HCT116 (cell line): ENCODE measurements around the gene NUDT16L1. TPM values are rescaled to one million over a fixed set of nuclear protein-coding genes. Genes with fewer than 3 reads are reported as not detected.

Experiments
- ATAC-seq: fragments of 200-7000 bp; cut with Tn5 transposase; 2 replicates; pipeline ENCODE4 v1.9.1; 2020; ENCODE audit warnings: mild to moderate bottlenecking, moderate library complexity
- BruUV-seq: library from RNA; stranded (reverse); fragments of 400-500 nt; replicated peaks from 2 replicates; lab custom pipeline; 2021; lab: Mats Ljungman, UMichigan
- CTCF ChIA-PET: fragments of 300-600 bp; sonication (Branson Sonifier 250); formaldehyde crosslinking; loops from one replicate; lab custom pipeline; 2021; ENCODE audit warnings: antibody characterized with exemption; lab: Charles Lee
- POLR2A ChIA-PET: fragments of 300-600, 350-600 bp; sonication (Branson Sonifier 250); formaldehyde crosslinking; loops from one replicate; lab custom pipeline; 2021; ENCODE audit warnings: antibody characterized with exemption; lab: Charles Lee
- RAD21 ChIA-PET, 2 experiments: fragments of 300-600 bp; sonication (Branson Sonifier 250); formaldehyde crosslinking; loops; one replicate each; lab custom pipeline; 2023; ENCODE audit warnings: low total read pairs in 2 of 2; ENCODE audit not compliant: uncharacterized antibody in 2 of 2, unreplicated experiment in 2 of 2, low non-redundant PET in 1 of 2; lab: Charles Lee
- DNase-seq: peaks from one replicate; pipeline ENCODE4 v3.0.0-alpha.2; 2010; ENCODE audit warnings: low read depth, low spot score
- H2AFZ ChIP-seq: fragments of 200-600 bp; shearing (Covaris generic), sonication (generic); 2 replicates; pipeline ENCODE4 v1.6.1; 2017; ENCODE audit warnings: low read depth, mixed run types, mixed read lengths, antibody characterized with exemption, low read length; ENCODE audit not compliant: poor library complexity, severe bottlenecking
- H3K27ac ChIP-seq: 2 replicates; pipeline ENCODE4 v1.5.1; 2012; ENCODE audit warnings: low read depth, low read length
- H3K27me3 ChIP-seq: fragments of 200-600 bp; sonication (generic); 2 replicates; pipeline ENCODE4 v1.6.1; 2016; ENCODE audit warnings: mixed run types, low read length, mixed read lengths; ENCODE audit not compliant: insufficient read depth
- H3K36me3 ChIP-seq, 2 experiments: fragments of 200-500 bp in 1 of 2; fragments of 200-600 bp in 1 of 2; sonication (Bioruptor generic) in 1 of 2; sonication (generic) in 1 of 2; 2 replicates each; pipeline versions ENCODE4 v1.5.1 to v1.6.1; 2014 to 2016; ENCODE audit warnings: low read length in 2 of 2, inconsistent platforms in 1 of 2, mixed read lengths in 1 of 2, mixed run types in 1 of 2; ENCODE audit not compliant: insufficient read depth in 2 of 2, control insufficient read depth in 1 of 2
- H3K4me1 ChIP-seq, 2 experiments: fragments of 200-600 bp in 1 of 2; sonication (generic) in 1 of 2; 2 replicates each; pipeline versions ENCODE4 v1.5.1 to v1.6.1; 2012 to 2017; ENCODE audit warnings: low read length in 2 of 2, inconsistent platforms in 1 of 2, mild to moderate bottlenecking in 1 of 2, mixed read lengths in 1 of 2, mixed run types in 1 of 2, moderate library complexity in 1 of 2; ENCODE audit not compliant: insufficient read depth in 2 of 2, control insufficient read depth in 1 of 2
- H3K4me2 ChIP-seq: fragments of 200-600 bp; sonication (generic); 2 replicates; pipeline ENCODE4 v1.6.1; 2017; ENCODE audit warnings: mixed run types, low read length, mixed read lengths
- H3K4me3 ChIP-seq, 2 experiments: fragments of 200-600 bp in 1 of 2; sonication (generic) in 1 of 2; replicated peaks in 1 of 2; 2 replicates each; pipeline ENCODE4 v1.5.1; 2011 to 2016; ENCODE audit warnings: low read length in 2 of 2, control low read depth in 1 of 2, low read depth in 1 of 2, mild to moderate bottlenecking in 1 of 2, mixed read lengths in 1 of 2, mixed run types in 1 of 2
- H3K79me2 ChIP-seq: fragments of 200-600 bp; sonication (generic); 2 replicates; pipeline ENCODE4 v1.6.1; 2017; ENCODE audit warnings: mild to moderate bottlenecking, mixed run types, low read length, moderate library complexity, mixed read lengths; ENCODE audit not compliant: insufficient read depth
- H3K9ac ChIP-seq: fragments of 200-600 bp; sonication (generic); 2 replicates; pipeline ENCODE4 v1.6.1; 2016; ENCODE audit warnings: low read length, mixed read lengths
- H3K9me2 ChIP-seq: fragments of 200-600 bp; sonication (generic), shearing (Covaris generic); 2 replicates; pipeline ENCODE4 v1.6.1; 2017; ENCODE audit warnings: mixed run types, mild to moderate bottlenecking, moderate library complexity; ENCODE audit not compliant: insufficient read depth
- H3K9me3 ChIP-seq, 2 experiments: fragments of 200-500 bp in 1 of 2; fragments of 200-600 bp in 1 of 2; sonication (Bioruptor generic) in 1 of 2; sonication (generic) in 1 of 2; 2 replicates each; pipeline ENCODE4 v1.6.1; 2014 to 2017; ENCODE audit warnings: low read length in 2 of 2, mixed read lengths in 2 of 2, inconsistent platforms in 1 of 2, low read depth in 1 of 2, mild to moderate bottlenecking in 1 of 2, mixed run types in 1 of 2, moderate library complexity in 1 of 2; ENCODE audit not compliant: control insufficient read depth in 1 of 2, insufficient read depth in 1 of 2
- H4K20me1 ChIP-seq: fragments of 200-600 bp; sonication (generic), shearing (Covaris generic); 2 replicates; pipeline ENCODE4 v1.6.1; 2017; ENCODE audit warnings: mixed run types, mild to moderate bottlenecking, moderate library complexity; ENCODE audit not compliant: insufficient read depth
- ELF1 ChIP-seq: IDR thresholded peaks from 2 replicates; pipeline ENCODE4 v1.6.1; 2012; ENCODE audit warnings: low read depth, borderline replicate concordance
- JUND ChIP-seq: IDR thresholded peaks from 2 replicates; pipeline ENCODE4 v1.6.1; 2012
- POLR2AphosphoS5 ChIP-seq: IDR thresholded peaks from 2 replicates; pipeline ENCODE4 v1.6.1; 2011; ENCODE audit warnings: mild to moderate bottlenecking, low read depth, low read length, moderate library complexity
- RAD21 ChIP-seq: IDR thresholded peaks from 2 replicates; pipeline ENCODE4 v1.6.1; 2012; ENCODE audit warnings: low read depth, mild to moderate bottlenecking
- YY1 ChIP-seq: IDR thresholded peaks from 2 replicates; pipeline ENCODE4 v1.6.1; 2011; ENCODE audit warnings: low read length, low read depth, moderate library complexity, mild to moderate bottlenecking; ENCODE audit not compliant: insufficient replicate concordance; ENCODE audit errors: extremely low read depth
- intact Hi-C: fragments of 100-400 bp; cut with micrococcal nuclease; formaldehyde crosslinking; loops from 2 replicates; pipeline ENCODE4 v1.10.0; 2022
- total RNA-seq: library from RNA; stranded (reverse); gene quantifications from one replicate; pipeline ENCODE4 v1.2.1, GENCODE V29; 2021; ENCODE audit not compliant: unreplicated experiment
- TF ChIP-seq, protein P1 (sequence below): IDR thresholded peaks from 2 replicates; pipeline ENCODE4 v1.6.1; 2012; ENCODE audit warnings: low read depth

NUDT16L1 gene
- total RNA-seq, 1 experiment from 2014 or later: 23.4 TPM

DNA sequence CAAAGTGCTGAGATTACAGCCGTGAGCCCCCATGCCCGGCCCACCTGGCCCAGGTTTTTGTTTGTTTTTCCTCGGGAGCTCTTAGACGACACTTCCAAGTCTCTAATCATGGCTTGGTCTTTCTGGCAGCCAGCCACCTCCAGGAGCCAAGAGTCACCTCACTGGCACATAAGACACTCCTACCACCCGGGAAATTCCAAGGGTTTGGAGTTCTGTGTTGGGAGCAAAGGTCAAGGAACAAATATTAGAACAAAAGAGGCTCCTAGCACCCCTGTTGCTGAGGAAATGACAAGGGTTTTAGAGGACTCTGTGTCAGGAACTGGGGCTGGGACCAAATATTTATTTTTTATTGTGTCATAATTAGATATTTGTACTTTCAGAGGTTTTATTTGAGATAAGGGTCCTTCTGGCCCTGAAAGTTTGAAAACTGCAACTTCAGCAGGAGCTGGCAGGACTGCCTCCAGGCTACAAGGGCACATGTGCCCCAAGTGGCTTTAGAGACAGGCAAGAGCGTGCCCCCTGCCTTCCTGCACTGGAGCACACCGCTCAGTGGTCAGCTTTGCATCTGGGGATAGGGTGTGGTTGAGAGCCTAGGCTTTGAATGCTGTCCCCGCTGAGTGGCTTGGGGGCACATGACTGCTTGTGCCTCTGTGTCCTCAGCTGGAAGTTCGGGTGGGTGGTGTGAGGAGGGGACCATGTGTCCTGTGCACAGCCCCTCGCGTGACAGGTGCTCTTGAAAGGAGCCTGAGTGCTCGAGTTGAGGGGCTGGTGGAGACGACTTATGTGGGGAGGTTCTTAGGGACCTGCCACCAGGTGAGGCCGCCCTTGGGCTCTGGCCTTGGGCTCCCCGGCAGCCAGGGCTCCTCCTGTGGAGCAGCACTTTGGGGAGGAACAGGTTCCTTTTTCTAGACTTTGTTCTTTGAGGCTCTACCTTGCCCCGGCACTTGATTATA lies 39.1 kb upstream of the NUDT16L1 start:
- no peak overlapping the region for H2AFZ ChIP-seq
- no peaks in the 10 kb centered on the region for H3K9me3 ChIP-seq
- H4K20me1 ChIP-seq: no peaks in the 10 kb centered on the region
- no peak overlapping the region for H3K9ac ChIP-seq
- H3K4me2 ChIP-seq: no peak overlapping the region
- no peak overlapping the region for H3K27ac ChIP-seq
- DNase-seq: no peak
- no peak for ATAC-seq
- H3K36me3 ChIP-seq: peaks cover 0 to 14% of the 10 kb centered on the region in 2 experiments; a peak in 2 of 4 replicates
- TF ChIP-seq YY1 (no peak), ELF1 (no peak), JUND (no peak), RAD21 (no peak), POLR2AphosphoS5 (no peak)
- TF ChIP-seq, protein P1, sequence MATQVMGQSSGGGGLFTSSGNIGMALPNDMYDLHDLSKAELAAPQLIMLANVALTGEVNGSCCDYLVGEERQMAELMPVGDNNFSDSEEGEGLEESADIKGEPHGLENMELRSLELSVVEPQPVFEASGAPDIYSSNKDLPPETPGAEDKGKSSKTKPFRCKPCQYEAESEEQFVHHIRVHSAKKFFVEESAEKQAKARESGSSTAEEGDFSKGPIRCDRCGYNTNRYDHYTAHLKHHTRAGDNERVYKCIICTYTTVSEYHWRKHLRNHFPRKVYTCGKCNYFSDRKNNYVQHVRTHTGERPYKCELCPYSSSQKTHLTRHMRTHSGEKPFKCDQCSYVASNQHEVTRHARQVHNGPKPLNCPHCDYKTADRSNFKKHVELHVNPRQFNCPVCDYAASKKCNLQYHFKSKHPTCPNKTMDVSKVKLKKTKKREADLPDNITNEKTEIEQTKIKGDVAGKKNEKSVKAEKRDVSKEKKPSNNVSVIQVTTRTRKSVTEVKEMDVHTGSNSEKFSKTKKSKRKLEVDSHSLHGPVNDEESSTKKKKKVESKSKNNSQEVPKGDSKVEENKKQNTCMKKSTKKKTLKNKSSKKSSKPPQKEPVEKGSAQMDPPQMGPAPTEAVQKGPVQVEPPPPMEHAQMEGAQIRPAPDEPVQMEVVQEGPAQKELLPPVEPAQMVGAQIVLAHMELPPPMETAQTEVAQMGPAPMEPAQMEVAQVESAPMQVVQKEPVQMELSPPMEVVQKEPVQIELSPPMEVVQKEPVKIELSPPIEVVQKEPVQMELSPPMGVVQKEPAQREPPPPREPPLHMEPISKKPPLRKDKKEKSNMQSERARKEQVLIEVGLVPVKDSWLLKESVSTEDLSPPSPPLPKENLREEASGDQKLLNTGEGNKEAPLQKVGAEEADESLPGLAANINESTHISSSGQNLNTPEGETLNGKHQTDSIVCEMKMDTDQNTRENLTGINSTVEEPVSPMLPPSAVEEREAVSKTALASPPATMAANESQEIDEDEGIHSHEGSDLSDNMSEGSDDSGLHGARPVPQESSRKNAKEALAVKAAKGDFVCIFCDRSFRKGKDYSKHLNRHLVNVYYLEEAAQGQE: no peak
- peaks cover 2 to 8% of the 10 kb centered on the region in 2 experiments; a peak in 3 of 4 replicates for H3K4me1 ChIP-seq
- H3K27me3 ChIP-seq: no peaks in the 10 kb centered on the region
- intact Hi-C loops: loop anchor here (10.0 kb wide), 1 partner anchor 139 kb away; no protein-coding TSS in a partner anchor
- H3K4me3 ChIP-seq: no peak overlapping the region
- H3K79me2 ChIP-seq: peaks cover 9% of the 10 kb centered on the region; the same call in 1 of the 2 replicates
- POLR2A ChIA-PET: no interaction called here
- CTCF ChIA-PET: no interaction called here
- H3K9me2 ChIP-seq: no peaks in the 10 kb centered on the region
- no TSS peak for BruUV-seq
- RAD21 ChIA-PET: no interaction called here
